Neural progenitor cell (in vitro differentiated cells): Measurements from ENCODE around the gene OR10A4.

Source experiments
- CTCF ChIP-seq: fragments of 200-600 bp; sonication (generic); IDR thresholded peaks from 2 replicates; pipeline ENCODE4 v1.5.1; 2017; ENCODE audit warnings: antibody characterized with exemption, mild to moderate bottlenecking
- EZH2 ChIP-seq: fragments of 200-600 bp; sonication (generic); IDR thresholded peaks from 2 replicates; pipeline ENCODE4 v1.6.1; 2017; ENCODE audit warnings: antibody characterized with exemption, mild to moderate bottlenecking, moderate library complexity
- EZH2phosphoT487 ChIP-seq: fragments of 200-600 bp; sonication (generic); IDR thresholded peaks from 2 replicates; pipeline ENCODE4 v1.6.1; 2017; ENCODE audit warnings: antibody characterized with exemption

DNA sequence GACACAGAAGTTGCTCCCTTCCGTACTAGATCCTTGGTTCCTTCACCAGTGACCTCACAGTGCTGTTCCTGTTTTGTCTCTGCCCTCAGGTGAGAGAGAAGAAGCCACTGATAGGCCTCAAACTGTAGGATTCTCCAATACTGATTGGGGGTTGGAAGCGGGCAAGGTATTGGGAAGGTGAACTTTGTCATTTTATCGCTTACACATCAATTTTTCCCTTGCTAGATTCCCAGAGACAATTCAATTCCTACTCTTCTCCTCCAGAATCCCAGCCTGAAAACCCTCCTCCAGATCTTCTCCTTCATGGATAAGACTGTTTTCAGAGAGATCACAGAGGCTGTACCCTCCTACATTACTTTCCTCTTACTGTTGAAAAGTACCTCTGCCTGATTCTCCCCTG is 35.0 kb downstream of the OR10A4 start:
- TF ChIP-seq CTCF (no peak), EZH2 (no peak), EZH2phosphoT487 (no peak)
